ENCODE measurements around the gene RFNG.
A peak's percentile ranks its signal among the peaks of the same experiment; 100 is the strongest.

The RFNG gene

GRCh38 chr17:82089723-82090548 lies 38.3 kb upstream of the RFNG start:
- no peak for DNase-seq (ENCODE audit: low spot score)

DNA sequence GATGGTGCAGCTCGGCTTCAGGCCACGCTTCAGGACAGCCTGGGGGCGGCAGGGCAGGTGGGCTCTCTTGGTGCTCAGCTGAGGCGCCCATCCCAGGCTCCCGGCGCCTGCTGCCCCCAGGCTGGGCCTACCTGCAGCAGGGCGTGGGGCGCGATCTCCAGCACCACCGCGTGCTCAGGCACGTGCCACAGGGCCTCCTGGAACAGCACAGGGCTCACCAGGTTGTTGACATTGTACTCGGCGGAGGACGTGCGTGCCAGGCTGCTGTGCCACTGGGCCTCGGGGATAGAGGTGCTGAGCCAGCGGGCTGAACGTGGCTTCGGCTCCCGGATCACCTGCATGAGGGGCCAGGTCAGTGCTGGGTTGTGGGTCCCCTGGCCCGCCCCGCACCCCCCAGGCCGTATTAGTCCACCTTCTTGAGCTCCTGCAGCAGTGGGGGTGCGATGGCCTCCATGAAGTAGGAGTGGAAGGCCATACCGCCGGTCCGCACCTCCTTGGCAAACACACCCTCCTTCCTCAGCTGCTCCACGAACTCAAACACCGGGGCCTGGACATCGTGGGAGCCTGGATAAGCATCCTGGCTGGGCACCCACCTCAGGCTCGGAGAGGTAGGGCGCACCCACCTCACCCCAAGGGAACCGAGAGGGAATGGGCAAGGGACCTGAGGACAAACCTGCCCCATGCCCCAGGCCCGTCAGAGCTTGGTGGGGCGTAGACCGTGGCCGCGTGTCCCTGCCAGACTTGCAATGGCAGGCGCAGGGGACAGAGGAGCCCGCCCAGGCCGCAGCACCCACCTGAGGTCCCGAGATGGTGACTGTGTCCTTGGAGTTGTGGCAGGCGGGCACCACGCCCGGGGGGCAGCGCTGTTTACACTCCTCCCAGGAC lies 37.5 kb upstream of the RFNG start:
- no peak for DNase-seq (ENCODE audit: low spot score)

- no peak for DNase-seq (ENCODE audit: low spot score)
These were observed 36.6 kb upstream of the RFNG start for GRCh38 chr17:82087961-82088837.

DNA sequence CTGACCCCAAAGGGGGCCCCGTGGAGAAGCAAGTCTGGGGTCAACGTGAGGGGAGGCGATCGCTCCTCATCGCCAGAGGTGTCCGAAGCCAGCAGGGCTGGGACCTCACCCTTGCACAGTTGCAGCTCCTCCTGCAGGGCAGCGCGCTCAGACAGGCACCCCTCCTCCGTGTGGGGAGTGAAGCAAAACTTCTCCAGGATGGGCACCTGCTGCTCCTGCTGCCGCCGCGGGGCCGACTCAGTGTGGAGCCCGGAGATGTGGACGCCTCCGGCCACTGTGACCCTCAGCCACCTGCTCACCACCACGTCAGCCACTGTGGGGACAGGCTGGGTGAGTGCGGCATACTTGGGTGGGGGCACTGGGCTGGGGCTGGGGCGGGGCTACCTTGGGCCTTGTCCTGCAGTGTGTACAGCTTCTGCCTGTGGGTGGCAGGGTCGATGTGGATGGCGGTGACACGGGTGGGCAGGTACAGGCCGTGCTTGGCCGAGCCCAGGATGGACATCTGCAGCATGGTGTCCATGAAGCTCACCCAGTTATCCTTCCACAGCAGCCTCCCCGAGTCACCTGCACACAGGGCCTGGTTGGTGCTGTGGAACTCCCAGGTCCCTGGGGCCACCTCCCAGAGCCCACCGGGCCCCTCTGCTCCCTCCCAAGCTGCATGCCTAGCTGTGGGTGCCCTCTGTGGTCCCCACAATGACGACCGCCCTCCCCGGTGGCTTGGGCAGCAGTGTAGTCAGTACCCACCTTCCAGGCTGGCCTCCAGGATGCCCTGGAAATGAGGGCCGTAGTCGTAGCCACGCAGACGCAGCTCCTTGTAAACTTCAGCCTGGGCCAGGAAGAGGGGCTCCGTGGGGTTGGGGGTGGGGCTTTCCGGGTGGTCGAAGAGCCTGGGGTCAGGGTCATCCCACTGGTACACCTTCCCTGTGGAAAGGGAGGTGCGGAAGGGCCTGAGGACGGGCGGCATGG lies 35.6 kb upstream of the RFNG start:
- DNase-seq (ENCODE audit: low spot score) = no peak

GRCh38 chr17:82085931-82086764 lies 34.5 kb upstream of the RFNG start:
- DNase-seq (ENCODE audit: low spot score) = no peak

DNA sequence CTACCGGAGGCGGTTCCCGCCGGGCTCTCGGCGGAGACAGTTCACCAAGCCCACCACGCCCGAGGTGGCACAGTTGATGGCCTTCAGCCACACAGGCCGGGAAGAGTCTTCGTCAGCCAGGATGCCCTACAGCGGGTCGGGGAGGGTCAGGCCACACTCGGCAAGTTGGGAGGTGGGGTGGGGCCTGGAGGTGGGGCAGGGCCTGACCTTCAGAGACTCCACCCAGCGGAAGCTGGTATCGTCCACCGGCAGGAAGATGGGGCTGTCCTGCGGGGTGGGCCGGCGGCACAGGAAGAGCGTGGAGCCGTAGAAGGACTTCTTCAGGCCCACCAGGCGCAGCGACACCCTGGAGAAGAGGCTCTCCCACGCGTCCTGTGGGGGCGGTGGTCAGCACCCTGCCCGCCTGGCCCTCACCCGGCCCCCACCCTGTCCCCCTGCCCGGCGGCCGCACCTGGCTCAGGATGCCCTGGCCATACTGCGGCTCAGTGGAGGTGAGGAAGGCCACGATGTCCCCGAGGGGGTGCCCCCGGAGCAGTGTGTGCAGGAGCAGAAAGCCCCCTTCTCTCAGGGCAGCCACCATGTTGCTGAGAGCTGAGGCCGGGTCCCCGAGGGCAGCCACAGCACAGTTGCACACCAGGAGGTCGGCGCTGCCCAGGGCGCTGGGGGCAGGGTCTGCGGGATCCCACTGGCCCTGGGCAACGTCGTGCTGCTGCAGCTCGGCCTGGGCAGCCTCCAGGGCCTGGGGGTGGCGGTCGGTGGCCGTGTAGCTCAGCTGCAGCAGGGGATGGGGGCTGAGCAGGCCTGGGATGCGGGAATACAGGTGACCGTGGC lies 33.6 kb upstream of the RFNG start:
- DNase-seq (ENCODE audit: low spot score) = no peak

DNA sequence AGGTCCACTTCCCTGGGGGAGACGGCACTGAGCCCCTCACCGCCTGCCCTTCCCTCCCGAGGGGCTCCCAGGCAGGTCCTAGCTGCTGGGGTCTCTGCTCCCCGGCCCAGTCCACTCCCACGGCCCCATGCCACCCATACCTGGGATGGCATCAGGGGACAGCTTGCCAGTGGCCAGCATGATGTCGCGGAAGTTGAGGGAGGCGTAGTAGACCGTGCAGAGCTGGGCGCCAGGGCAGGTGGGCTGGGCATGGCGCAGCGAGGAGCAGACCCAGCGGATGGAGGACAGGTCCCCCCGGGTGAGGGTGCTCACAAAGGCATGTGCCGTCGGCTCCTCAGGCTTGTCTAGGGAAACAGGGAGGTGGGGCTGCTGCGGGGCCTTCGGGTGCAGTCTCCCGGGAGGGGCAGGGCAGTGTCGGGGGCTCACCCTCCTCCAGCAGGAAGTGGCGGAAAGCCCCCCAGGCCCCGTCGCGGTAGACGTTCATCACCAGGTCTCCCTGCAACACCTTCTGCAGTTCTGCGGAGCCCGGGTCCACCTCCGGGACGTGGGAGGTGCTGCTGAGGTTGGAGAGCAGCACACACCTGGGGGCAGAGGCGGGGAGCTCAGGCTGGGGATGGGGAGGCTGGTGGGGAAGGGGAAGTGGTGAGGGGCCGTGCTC lies 32.9 kb upstream of the RFNG start:
- DNase-seq (ENCODE audit: low spot score) = no peak

DNA sequence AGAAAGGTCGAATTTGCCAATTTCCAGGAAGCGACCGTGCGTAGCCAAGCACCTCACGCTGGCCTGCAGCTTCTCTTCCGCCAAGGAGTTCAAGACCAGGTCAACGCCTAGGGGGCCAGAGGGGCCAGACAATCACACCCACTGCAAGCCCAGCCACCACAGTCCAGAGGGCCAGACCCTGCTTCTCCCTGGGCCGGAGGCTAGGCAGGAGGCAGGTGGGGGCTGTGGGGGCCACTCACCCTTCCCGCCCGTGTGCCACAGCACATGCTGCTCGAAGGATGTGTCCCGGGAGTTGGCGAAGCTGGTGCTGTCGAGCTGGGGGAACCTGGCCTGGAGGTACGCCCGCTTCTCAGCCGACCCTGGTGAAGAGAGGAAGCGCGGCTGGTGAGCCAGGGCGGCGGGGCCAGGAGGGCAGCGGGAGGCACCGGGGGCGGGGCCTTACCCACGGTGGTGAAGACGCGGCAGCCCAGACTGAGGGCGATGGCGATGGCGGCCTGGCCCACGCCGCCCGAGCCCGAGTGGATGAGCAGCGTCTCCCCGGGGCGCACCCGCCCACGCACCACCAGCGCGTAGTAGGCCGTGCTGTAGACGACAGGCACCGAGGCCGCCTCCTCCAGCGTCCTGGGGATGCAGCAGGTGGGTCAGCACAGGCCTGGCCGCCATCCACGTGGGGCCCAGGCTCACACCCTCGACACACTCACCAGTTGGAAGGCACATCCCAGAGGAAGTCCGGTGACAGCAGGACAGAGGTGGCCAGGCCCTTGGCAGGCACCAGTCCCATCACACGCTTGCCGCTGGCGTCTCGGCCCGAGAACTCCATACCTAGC lies 32.1 kb upstream of the RFNG start:
- no peak for DNase-seq (ENCODE audit: low spot score)

DNA sequence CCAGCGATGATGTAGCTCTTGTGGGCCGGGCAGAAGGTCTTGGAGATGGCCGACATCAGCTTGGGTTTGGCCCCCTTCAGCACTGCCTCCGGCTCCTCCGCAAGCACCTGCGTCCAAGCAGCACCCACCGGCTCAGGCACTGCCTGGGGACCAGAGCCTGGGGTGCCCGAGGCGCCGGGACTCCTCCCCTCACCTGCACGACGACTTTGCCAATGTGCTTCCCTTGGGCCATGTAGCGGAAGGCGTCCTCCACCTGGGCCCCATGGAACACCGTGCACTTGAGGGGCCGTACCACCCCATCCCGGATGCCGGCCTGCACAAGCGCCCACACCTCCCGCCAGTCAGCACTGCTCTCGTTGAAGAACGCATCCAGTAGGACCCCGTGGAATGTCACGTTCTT lies 31.4 kb upstream of the RFNG start:
- no peak for DNase-seq (ENCODE audit: low spot score)

- DNase-seq (ENCODE audit: low spot score) = no peak
These were observed 30.8 kb upstream of the RFNG start for GRCh38 chr17:82082456-82082855.

DNA sequence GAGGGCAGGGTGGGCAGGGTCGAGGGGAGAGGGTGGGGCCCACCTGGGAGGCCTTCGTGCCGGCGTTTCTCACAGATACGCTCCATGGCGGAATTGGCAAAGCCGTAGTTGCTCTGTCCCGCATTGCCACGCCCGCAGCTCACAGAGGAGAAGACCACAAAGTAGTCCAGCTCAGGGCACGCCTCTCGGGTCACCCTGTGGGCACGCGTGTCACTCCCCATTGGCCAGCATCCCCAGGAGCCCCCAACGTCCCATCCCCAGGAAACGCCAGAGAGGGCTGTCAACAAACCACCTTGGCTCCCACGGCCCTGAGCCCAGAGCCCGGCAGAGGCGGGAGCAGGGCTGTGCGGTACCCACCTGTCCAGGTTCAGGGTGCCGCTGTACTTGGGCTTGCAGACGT lies 30.4 kb upstream of the RFNG start:
- DNase-seq (ENCODE audit: low spot score) = no peak

DNA sequence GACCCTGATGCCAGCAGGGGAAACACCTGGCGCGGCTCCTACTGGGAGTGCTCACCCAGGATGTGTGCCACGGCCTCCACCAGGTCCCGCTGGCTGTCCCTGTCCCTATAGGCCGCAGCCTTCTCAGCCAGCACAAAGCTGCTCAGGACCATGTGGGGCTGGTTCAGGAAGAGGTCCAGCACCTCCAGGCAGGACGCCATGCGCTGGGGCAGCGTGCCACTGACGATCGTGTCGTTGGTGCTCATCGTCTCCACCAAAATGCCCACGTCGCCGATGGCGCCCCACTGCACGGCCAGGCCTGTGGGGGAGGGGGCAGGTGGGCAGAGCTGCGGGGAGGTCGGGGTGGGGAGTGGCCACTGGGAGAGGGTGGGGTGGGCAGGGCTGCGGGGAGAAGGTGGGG lies 29.9 kb upstream of the RFNG start:
- DNase-seq (ENCODE audit: low spot score) = no peak

DNA sequence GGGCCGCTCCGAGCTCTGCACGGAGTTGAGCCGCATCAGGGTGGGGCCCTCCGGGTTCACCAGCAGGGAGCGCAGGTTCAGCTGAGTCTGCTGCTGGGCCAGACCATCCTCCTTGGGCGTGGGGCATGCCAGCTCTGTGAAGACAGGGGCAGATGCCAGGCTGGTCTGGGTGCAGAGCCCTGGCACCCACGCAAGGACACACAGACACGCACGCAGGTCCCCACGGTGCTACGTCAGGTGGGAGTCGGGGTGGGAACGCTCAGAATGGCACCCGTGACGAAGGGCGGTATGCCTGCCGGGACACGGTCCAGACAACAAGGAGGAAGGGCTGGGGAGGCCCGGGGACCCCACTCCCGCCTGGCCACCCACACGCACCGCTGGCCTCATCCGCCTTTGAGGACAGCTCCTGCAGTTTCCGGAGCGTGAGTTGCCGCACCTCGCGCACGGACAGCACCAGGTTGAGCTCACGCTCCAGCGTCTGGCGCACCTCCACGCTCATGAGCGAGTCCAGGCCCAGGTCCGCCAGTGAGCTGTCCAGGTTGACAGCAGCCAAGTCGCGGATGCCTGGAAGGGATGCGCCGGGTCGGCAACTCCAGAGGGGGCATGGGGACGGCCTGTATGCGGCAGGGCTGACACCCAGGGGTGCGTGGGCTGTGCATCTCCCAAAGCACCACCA lies 29.3 kb upstream of the RFNG start:
- no peak for DNase-seq (ENCODE audit: low spot score)

DNA sequence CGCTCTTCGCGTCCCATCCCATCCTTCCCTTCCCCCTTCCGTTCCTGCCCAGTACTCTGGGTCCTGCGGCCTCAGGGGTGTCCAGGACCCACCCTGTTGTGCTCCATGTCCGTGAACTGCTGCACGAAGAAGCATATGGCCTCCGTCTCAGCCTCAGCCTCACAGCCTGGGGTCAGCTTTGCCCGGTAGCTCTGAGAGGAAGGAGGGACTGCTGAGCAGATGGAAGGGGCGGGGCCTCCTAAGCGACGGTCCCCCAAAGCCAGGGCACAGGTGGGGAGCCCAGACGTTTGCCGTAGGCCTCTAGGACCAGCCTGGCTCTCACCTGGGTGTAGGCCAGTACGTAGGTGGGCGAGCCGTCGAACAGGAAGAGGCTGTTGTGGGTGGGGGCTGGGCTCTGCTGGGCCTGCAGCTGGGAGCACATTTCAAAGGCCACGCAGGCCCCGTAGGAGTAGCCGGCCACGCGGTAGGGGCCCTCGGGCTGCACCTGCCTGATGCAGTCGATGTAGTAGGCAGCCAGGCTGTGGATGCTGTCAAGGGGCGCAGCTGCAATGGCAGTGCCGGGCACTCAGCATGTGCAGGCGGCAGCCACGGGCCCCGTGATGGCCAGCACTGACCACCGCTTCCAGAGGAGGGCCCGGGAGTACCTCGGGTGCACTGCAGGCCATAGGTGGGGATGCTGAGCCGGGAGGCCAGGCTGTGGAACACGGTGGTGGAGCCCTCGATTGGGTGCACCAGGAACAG lies 28.6 kb upstream of the RFNG start:
- DNase-seq (ENCODE audit: low spot score) = peak; percentile 39

DNA sequence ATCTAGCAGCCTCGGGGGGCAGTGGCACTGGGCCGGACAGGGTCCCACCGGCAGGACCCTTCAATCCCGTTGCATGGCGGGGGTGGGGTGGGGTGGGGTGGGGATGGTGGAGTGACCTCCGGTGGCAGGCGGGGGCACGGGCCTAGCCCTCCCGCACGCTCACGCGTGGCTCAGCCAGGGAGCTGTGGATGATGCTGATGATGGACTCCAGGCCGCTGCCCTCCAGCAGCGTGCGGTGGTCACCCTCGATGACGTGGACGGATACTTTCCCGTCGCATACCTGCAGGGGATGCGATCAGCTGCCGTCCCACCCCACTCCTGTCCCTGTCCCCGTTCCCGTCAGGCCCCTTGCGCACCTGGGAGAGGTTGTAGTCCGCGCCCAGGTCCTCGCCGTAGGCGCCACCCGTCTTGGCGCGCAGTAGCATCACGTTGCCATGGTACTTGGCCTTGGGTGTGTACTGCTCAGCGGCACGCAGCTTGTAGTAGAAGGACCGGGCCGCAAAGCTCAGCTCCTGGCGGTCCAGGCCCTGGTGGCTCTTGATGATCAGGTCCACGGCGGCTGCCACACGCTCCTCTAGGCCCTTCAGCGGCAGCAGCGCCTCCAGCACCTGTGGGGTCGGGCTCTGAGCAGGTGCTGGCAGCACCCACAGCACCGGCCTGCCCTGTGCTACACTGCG lies 27.5 kb upstream of the RFNG start:
- no peak for DNase-seq (ENCODE audit: low spot score)

DNA sequence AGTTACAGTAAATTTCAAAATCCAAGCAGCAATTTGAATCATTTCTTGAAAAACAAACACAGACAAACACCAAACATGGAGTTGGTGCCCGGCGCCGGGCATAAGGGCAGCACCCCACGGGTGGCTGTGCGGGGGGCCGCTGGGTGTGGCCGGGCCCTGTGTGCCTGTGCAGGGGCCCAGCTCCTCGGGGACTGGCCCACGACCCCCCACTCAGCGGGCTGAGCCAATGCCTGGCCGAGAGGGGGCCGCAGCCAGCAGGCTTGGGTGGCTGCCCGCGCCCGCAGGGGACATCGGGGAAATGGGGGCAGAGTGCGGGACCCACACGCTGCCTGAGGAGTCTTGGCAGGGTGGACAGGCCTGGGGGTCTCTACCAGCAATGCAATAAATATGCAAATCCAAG lies 26.8 kb upstream of the RFNG start:
- DNase-seq (ENCODE audit: low spot score) = no peak

Data from cerebellar cortex (tissue), 1 donor.